ENCODE results near the gene SLC26A5.

DNA sequence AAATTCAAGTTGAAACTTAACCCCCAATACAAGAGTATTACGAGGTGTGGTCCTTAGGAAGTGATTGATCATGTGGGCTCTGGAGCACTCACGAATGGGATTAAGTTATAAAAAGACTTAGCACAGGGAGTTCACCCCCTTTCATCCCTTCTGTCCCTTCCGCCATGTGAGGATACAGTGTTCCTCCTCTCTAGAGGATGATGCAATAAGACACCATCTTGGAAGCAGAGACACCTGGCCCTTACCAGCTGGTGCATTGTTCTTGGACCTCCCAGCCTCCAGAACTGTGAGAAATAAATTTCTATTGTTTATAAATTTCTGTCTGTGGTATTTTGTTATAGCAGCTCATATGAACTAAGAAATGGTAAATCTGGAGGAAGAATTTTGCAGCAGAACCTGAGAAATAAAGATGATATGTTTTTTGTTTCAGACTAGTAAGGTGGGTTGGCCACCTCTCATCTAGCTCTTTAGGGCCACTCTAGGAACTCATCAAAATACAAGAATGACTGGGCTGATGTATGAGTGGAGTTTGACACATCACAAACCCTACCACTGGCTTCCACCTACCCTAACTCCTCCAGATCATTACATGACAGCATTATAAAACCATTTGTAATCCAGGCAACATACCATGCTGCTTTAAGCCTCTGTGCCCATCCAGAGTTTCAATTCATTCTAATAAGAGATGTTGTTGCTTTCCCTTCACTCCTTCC is 22.4 kb downstream of the SLC26A5 start:
- TF ChIP-seq, protein P1, sequence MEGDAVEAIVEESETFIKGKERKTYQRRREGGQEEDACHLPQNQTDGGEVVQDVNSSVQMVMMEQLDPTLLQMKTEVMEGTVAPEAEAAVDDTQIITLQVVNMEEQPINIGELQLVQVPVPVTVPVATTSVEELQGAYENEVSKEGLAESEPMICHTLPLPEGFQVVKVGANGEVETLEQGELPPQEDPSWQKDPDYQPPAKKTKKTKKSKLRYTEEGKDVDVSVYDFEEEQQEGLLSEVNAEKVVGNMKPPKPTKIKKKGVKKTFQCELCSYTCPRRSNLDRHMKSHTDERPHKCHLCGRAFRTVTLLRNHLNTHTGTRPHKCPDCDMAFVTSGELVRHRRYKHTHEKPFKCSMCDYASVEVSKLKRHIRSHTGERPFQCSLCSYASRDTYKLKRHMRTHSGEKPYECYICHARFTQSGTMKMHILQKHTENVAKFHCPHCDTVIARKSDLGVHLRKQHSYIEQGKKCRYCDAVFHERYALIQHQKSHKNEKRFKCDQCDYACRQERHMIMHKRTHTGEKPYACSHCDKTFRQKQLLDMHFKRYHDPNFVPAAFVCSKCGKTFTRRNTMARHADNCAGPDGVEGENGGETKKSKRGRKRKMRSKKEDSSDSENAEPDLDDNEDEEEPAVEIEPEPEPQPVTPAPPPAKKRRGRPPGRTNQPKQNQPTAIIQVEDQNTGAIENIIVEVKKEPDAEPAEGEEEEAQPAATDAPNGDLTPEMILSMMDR (IDR thresholded peaks at IDR 0.05), result no peak
- no peak for TF ChIP-seq POLR2A (IDR thresholded peaks at IDR 0.05)

Data from ovary (tissue), 3 donors.